T-helper 2 cell treated with Interferon-gamma antibody and Interleukin-4, amounts not matched to agents 5 μg/mL and 100 μg/mL, for 36 hours (primary cell): ENCODE measurements around the gene OSBP2.
A peak's percentile ranks its signal among the peaks of the same experiment; 100 is the strongest.
"Not testable (repeated sequence)": the region's sequence is repeated elsewhere in the genome, so short reads cannot be mapped to it uniquely, and the experiment has no call there.

Experiments used
- DNase-seq: peaks from one replicate; pipeline ENCODE4 v3.0.0; 2021; ENCODE audit warnings: low spot score
- H3K27ac Mint-ChIP-seq: one replicate; pipeline ENCODE4 v1.8.0; 2021; ENCODE audit warnings: mild to moderate bottlenecking, mixed read lengths
- H3K27me3 Mint-ChIP-seq: one replicate; pipeline ENCODE4 v1.8.0; 2021; ENCODE audit warnings: low read depth, mixed read lengths
- H3K36me3 Mint-ChIP-seq: one replicate; pipeline ENCODE4 v1.8.0; 2021; ENCODE audit warnings: low read depth, mixed read lengths
- H3K4me1 Mint-ChIP-seq: one replicate; pipeline ENCODE4 v1.8.0; 2021; ENCODE audit warnings: low read depth, mixed read lengths
- H3K4me3 Mint-ChIP-seq: one replicate; pipeline ENCODE4 v1.8.0; 2022; ENCODE audit warnings: mild to moderate bottlenecking, moderate library complexity, mixed read lengths
- H3K9me3 Mint-ChIP-seq: one replicate; pipeline ENCODE4 v1.8.0; 2021; ENCODE audit warnings: mixed read lengths

OSBP2 gene

DNA sequence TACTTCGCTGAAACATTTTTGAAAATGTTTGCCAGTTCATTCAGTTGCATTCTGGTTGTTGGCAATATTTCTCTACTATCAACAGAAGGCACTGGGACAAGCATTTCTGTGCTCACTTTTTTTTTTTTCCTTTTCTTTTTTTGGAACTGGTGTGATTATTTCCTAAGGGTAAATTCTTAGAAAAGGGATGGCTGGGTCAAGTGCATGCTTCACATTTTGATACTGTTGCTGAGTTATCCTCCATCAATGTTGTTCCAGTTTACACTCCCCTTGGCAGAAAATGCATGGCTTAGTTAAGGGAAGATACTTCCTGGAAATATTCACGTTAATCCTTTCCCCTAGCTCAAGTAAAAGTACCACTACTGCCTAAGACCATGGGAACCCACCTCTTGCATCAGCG, 81.8 kb downstream of the OSBP2 start:
- H3K4me3 Mint-ChIP-seq = no peak overlapping the region
- H3K4me1 Mint-ChIP-seq = peaks cover 2% of the 10 kb centered on the region
- H3K9me3 Mint-ChIP-seq = no peaks in the 10 kb centered on the region
- no peak for DNase-seq
- H3K27me3 Mint-ChIP-seq = peaks cover 2% of the 10 kb centered on the region
- H3K27ac Mint-ChIP-seq = no peak overlapping the region
- H3K36me3 Mint-ChIP-seq = no peaks in the 10 kb centered on the region

DNA sequence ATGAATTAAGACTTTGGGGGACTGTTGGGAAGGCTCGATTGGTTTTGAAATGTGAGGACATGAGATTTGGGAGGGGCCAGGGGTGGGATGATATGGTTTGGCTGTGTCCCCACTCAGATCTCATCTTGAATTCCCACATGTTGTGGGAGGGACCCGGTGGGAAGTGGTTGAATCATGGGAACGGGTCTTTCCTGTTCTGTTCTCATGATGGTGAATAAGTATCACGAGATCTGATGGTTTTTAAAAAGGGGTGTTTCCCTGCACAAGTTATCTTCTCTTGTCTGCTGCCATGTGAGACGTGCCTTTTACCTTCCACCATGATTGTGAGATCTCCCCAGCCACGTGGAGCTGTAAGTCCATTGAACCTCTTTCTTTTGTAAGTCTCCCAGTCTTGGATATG, 82.5 kb downstream of the OSBP2 start:
- H3K36me3 Mint-ChIP-seq, H3K27me3 Mint-ChIP-seq, H3K9me3 Mint-ChIP-seq, H3K4me1 Mint-ChIP-seq, H3K4me3 Mint-ChIP-seq, H3K27ac Mint-ChIP-seq, DNase-seq: not testable (repeated sequence)

DNA sequence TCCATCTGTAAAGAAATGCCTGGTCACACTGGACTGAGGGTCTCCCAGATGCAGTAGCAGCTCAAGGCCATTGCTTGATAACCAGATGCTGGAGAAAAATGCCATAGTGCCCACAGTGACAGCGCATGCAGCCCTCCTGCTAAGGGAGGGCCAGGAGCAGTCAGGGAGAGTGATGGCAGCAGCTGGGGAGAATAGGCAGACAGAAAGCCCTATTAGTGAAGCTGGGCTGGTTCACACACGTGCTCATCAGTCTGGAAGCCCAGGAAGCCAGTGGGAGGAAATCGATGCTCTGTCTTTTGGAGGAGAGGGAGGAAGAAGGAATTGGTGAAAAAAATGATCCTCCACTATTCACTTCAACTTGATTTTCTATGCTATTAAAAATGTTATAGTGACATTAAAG, 82.9 kb downstream of the OSBP2 start:
- Mint-ChIP-seq H3K9me3 (no peaks in the 10 kb centered on the region), H3K4me1 (peaks cover 2% of the 10 kb centered on the region), H3K4me3 (no peak overlapping the region), H3K27me3 (peaks cover 2% of the 10 kb centered on the region), H3K36me3 (no peaks in the 10 kb centered on the region), H3K27ac (peak overlapping the region; percentile 38)
- no peak for DNase-seq

GRCh38 chr22:30778261-30778660, 83.6 kb downstream of the OSBP2 start:
- H3K27ac Mint-ChIP-seq = no peak overlapping the region
- no peak for DNase-seq
- H3K9me3 Mint-ChIP-seq = no peaks in the 10 kb centered on the region
- peaks cover 2% of the 10 kb centered on the region for H3K27me3 Mint-ChIP-seq
- H3K36me3 Mint-ChIP-seq = no peaks in the 10 kb centered on the region
- H3K4me3 Mint-ChIP-seq = no peak overlapping the region
- peaks cover 2% of the 10 kb centered on the region for H3K4me1 Mint-ChIP-seq

DNA sequence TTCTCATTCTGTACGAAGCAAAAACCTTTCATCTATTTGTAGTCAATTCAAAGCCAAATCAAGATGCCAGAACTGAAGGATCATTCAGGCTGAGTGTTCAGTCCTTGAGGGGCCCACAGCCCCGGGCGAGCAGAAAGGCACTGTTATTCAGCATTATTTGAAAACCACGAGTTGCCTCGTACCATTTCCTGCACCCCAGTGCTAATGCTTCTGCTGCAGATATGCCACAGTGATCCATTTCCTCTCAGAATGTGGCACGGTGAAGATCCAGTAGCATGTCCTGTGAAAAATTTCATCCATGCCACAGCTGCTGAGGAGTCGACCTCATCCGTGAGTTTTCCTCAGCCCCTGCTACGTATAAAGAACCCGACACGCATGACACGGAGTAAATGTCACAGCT, 85.4 kb downstream of the OSBP2 start:
- Mint-ChIP-seq H3K27me3 (peaks cover 2% of the 10 kb centered on the region), H3K4me3 (no peak overlapping the region), H3K27ac (no peak overlapping the region), H3K4me1 (peaks cover 2% of the 10 kb centered on the region), H3K9me3 (no peaks in the 10 kb centered on the region), H3K36me3 (no peaks in the 10 kb centered on the region)
- DNase-seq = no peak

DNA sequence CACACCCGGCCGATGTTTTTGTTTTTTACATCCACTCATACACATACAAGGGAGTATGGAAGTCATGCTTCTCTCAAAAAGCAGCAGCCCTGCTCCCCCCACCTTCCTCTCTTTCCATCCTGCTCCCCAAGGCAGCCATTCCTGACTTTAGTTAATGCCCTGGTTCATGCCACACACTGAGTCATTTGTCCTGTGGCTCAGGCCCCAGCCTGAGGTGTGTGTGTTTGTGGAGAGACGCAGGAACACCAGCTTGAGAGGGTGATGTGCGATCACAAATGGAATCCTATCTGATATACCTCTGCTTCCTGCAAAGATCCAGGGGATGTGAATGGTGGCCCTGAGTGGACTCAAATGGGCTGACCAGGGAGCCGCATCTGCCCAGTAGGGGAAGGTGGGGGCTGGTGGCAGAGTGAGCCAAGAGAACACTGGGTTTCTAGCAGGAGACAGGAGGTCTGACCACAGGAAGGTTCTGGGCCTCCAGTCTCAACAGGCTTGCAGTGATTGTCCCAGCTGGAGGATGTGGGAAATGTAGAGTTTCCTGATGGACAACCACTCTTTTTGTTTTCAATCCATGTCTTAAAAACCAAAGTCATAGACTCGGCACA, 86.7 kb downstream of the OSBP2 start:
- no peak overlapping the region for H3K27ac Mint-ChIP-seq
- DNase-seq = no peak
- no peaks in the 10 kb centered on the region for H3K9me3 Mint-ChIP-seq
- H3K4me1 Mint-ChIP-seq = peaks cover 2% of the 10 kb centered on the region
- peaks cover 2% of the 10 kb centered on the region for H3K27me3 Mint-ChIP-seq
- H3K4me3 Mint-ChIP-seq = no peak overlapping the region
- H3K36me3 Mint-ChIP-seq = no peaks in the 10 kb centered on the region

DNA sequence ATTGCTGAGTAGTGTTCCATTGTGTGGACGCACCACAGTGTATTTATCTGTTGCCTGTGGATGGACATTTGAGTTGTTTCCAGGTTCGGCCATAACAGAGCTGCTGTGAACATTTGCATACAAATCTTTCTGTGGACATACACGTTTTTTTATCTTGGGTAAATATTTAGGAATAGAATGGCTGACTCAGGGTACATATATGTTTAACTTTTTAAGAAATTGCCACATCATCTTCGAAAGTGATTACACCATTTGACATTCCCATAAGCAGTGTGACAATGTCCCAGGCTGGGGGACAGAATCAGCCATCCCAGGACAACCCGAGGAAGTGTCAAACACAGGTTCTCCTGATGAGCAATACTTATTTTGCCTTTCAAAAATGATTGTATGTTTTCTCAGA, 87.9 kb downstream of the OSBP2 start:
- Mint-ChIP-seq H3K27me3 (no peaks in the 10 kb centered on the region), H3K27ac (no peak overlapping the region), H3K4me3 (no peak overlapping the region), H3K4me1 (peaks cover 2% of the 10 kb centered on the region), H3K36me3 (no peaks in the 10 kb centered on the region), H3K9me3 (no peaks in the 10 kb centered on the region)
- no peak for DNase-seq

- Mint-ChIP-seq H3K36me3 (no peaks in the 10 kb centered on the region), H3K27ac (no peak overlapping the region), H3K9me3 (no peaks in the 10 kb centered on the region), H3K4me1 (peaks cover 2% of the 10 kb centered on the region), H3K4me3 (no peak overlapping the region), H3K27me3 (no peaks in the 10 kb centered on the region)
- DNase-seq = no peak
Observed at GRCh38 chr22:30783021-30783420, 88.3 kb downstream of the OSBP2 start.

GRCh38 chr22:30785527-30785926, 90.9 kb downstream of the OSBP2 start:
- H3K4me3 Mint-ChIP-seq = no peak overlapping the region

DNA sequence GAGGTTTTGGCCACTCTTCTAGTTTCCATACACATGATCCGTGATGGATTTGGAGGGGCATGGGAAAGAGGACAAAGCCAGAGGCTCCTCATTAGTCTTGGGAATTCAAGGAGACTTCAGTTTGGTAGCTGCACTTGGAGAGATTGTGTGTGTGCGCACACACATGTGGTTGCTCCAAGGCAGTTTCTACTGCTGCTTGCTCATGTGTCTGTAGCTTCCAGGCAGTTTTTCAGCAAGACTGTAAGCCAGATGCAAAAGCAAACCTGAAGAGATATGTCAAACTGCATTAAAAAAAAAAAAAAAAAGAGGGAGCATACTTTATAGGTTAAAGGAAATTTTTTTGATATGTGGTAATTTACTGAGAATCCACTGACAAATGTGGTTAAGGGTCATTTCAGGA, 95.7 kb downstream of the OSBP2 start:
- Mint-ChIP-seq H3K27ac (no peak overlapping the region), H3K9me3 (no peaks in the 10 kb centered on the region), H3K4me3 (no peak overlapping the region), H3K27me3 (no peaks in the 10 kb centered on the region), H3K4me1 (no peaks in the 10 kb centered on the region), H3K36me3 (no peaks in the 10 kb centered on the region)
- DNase-seq = no peak

More at GRCh38 chr22:30785527-30785926, 90.9 kb downstream of the OSBP2 start:
- Mint-ChIP-seq H3K4me1 (no peaks in the 10 kb centered on the region), H3K36me3 (no peaks in the 10 kb centered on the region), H3K27ac (no peak overlapping the region), H3K9me3 (no peaks in the 10 kb centered on the region), H3K27me3 (no peaks in the 10 kb centered on the region)
- DNase-seq = no peak

GRCh38 chr22:30792456-30792855, 97.8 kb downstream of the OSBP2 start:
- Mint-ChIP-seq H3K27ac (no peak overlapping the region), H3K36me3 (no peaks in the 10 kb centered on the region), H3K4me3 (no peak overlapping the region), H3K9me3 (no peaks in the 10 kb centered on the region), H3K4me1 (no peaks in the 10 kb centered on the region), H3K27me3 (no peaks in the 10 kb centered on the region)
- DNase-seq = no peak

- DNase-seq = no peak
- no peak overlapping the region for H3K4me3 Mint-ChIP-seq
- H3K9me3 Mint-ChIP-seq = no peaks in the 10 kb centered on the region
- H3K27ac Mint-ChIP-seq = no peak overlapping the region
- no peaks in the 10 kb centered on the region for H3K36me3 Mint-ChIP-seq
- H3K27me3 Mint-ChIP-seq = peaks cover 4% of the 10 kb centered on the region
- H3K4me1 Mint-ChIP-seq = no peaks in the 10 kb centered on the region
Observed at GRCh38 chr22:30795118-30795517, 100.4 kb downstream of the OSBP2 start.

- Mint-ChIP-seq H3K4me3 (no peak overlapping the region), H3K9me3 (no peaks in the 10 kb centered on the region), H3K27ac (no peak overlapping the region), H3K36me3 (no peaks in the 10 kb centered on the region), H3K27me3 (peaks cover 38% of the 10 kb centered on the region), H3K4me1 (peaks cover 5% of the 10 kb centered on the region)
- no peak for DNase-seq
Observed at GRCh38 chr22:30801695-30802094, 107.0 kb downstream of the OSBP2 start.

GRCh38 chr22:30802202-30803166, 107.8 kb downstream of the OSBP2 start:
- peaks cover 5% of the 10 kb centered on the region for H3K4me1 Mint-ChIP-seq
- peak; percentile 83 for DNase-seq
- H3K36me3 Mint-ChIP-seq = no peaks in the 10 kb centered on the region
- H3K27ac Mint-ChIP-seq = no peak overlapping the region
- H3K27me3 Mint-ChIP-seq = peaks cover 38% of the 10 kb centered on the region
- no peak overlapping the region for H3K4me3 Mint-ChIP-seq
- no peaks in the 10 kb centered on the region for H3K9me3 Mint-ChIP-seq
